ENCODE data around the gene LYG2.
"Not testable (repeated sequence)": the region's sequence is repeated elsewhere in the genome, so short reads cannot be mapped to it uniquely, and the experiment has no call there.

Gene LYG2, protein sequence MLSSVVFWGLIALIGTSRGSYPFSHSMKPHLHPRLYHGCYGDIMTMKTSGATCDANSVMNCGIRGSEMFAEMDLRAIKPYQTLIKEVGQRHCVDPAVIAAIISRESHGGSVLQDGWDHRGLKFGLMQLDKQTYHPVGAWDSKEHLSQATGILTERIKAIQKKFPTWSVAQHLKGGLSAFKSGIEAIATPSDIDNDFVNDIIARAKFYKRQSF

DNA sequence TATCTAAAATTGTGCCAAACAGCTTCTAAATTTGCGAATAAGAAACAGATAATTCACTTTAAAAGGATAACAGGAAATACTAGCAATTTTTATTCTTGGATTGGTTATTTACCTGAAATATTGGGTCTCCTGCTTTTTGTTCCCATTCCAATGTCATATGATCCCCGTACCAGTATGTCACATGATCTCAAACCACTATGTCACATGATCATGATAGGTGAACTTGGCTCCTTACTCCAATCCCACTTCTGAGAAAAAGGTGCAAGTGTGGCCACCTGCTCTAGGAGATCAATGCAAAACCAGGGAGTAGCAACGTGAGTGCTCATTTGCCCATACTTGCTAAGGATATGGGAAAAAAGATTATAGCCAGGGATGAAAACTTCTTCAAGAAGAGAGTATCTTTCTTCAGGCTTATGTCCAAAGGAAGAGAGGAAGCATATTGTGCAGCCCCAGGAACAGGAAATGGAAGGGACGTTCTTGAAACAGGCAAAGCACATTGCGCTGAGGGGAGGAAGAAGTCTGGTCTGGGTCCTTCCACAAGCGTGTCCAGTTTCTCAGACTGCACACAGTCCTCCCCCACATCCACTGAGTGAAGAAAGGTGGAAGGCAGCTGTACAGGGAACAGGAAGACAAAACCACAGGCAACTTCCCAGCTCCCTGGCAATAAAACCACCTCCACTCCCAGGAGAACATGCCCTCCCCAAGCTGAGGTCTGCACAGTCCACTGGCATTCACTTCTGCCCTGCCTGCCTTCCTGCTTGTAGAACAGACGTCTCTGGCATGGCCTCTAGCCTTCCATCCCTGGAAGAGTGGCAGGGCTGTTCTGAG, at the start of gene LYG2:
Gene LYG2 (minus strand): TSS at position 176 of the 828 bp plus-strand sequence. CDS start 1,406 bp downstream, outside the sequence.
- no peak for DNase-seq (ENCODE audit: low read depth)

GRCh38 chr2:99301097-99301496, 45.6 kb upstream of the LYG2 start, which contains the start of gene LYG1:
TSS of gene LYG1 (minus strand) at chr2:99301197. CDS start at chr2:99295670, 5,527 bp downstream.
- DNase-seq (ENCODE audit: low read depth): not testable (repeated sequence)

DNA sequence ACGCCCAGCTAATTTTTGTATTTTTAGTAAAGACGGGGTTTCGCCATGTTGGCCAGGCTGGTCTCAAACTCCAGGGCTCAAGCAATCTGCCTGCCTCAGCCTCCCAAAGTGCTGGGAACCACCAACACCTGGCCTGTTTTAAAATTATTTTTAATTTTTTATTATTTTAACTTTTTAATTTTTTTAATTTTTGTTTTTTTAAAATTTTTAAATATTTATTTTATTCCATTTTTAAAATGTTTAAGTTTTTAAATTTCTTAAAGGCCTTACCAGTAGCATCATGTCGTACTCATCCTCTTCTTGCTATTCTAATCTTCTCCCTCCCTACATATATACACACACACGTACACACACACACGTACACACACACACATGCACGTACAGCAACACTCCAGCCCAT, 44.1 kb upstream of the LYG2 start:
- no peak for DNase-seq (ENCODE audit: low read depth)

DNA sequence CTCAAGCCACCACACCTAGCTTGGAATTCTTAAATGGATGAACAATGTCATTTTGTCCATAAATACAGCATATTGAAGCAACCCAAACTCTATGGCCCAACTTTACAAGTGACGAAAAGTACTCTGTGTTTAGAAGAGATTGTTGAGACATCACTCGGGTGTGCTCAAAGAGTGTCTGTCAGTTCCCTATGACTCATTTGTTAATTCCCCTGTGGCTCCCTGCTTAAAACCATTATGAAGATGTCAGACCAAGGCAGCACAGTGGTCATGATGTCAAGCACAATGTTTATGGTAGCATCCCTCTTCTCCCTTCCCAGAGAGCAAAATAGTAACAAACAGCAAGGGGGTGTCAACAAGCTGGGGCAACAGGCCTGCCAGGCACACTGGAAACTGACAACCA, 42.5 kb upstream of the LYG2 start:
- peak; percentile 34 for DNase-seq (ENCODE audit: low read depth)

- DNase-seq (ENCODE audit: low read depth): no peak
These were observed 30.1 kb upstream of the LYG2 start for GRCh38 chr2:99285526-99285925.

DNA sequence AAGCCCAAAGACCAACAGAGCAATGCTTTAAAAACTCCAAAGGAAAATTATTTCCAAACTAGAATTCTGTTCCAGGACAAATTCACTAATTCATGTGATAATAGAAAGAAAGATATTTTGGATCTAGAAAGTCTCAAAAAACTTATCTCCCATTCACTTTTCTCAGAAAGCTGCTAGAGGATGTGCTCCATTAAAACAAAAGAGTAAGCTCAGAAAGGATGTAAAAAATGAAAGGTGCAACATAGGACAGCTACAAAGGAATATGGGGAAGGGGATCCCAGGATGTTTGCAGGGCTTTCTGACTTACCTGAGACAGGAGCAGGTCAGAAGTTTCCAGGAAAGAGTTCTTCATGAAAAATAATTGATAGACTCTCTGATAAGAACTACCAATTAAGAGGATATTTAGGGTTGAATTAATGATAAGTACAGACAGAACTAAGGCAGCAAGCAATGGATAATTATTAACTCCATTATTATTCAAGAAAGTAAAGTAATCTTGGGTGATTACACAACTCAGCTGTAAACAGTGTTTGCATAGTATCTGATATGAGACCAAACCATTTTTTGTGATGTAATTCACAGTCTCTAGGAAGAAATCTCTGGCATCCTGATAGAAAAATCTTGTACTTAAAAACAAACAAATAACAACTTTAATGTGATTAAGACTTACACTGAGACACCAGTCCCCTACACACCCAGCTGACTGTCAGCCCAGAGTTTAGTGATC, 24.7 kb upstream of the LYG2 start:
- DNase-seq (ENCODE audit: low read depth): peak; percentile 43

DNA sequence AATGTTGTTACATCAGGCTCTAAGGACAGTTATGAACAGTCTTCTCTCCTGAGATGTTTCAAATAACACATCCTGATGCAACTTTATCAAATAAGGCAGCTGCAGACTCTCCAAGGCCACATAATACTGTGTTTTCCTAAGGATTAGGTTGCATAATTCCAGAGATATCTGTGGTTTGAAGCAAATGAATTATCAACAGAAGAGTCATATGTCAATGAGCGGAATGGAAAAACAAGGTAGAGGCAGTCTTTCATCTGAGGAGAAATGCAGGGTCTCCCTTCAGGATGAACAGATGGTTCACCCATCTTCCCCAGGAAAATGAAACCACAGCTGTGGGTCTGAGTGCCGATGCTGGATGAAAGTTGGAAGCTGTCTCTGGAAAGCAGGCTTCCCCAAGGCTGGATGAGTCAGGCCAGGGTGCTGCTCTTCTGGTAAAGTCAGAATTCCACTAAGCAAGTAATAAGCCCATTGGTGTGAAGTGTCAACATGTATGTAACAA, 23.4 kb upstream of the LYG2 start:
- DNase-seq (ENCODE audit: low read depth): peak; percentile 93

DNA sequence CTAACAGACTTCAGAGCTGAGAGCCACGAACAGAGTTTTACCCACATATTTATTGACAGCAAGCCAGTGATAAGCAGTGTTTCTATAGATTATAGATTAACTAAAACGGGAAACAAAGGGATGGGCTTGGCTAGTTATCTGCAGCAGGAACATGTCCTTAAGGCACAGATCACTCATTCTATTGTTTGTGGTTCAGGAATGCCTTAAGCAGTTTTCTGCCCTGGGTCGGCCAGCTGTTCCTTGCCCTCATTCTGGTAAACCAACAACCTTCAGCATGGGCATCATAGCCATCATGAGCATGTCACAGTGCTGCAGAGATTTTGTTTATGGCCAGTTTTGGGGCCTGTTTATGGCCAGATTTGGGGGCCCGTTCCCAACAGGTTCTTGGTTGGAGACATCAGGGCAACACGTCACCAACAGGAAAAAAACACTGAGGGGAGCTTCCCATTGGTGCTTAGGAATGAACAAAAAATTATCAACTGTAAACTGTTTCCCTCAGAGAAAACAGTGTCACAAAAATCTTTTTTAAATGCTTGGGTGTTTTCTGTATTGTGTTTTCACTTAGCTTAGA, 22.8 kb upstream of the LYG2 start:
- DNase-seq (ENCODE audit: low read depth): not testable (repeated sequence)

GRCh38 chr2:99275882-99276281, 20.4 kb upstream of the LYG2 start:
- DNase-seq (ENCODE audit: low read depth): no peak

DNA sequence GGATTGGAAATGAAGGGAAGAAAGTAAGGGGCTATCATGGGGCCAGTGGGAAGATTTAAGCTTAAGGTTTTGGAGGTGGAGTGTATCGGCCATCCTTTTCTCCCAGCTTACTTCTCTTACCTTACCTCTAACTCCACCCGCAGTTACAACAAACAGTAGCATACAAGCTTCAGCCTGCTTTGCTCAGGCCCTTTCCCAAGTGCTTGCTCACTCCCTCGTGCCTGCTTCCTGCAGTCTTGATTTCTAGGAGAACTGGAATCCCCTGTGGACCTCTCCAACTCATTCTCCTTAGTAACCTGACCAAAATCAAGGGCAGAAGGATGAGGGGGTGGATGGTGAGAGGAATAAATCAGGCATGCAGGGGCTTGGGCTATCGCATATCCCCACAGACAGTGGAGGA, 5.8 kb upstream of the LYG2 start:
- DNase-seq (ENCODE audit: low read depth): no peak

GRCh38 chr2:99260184-99260583, 4.7 kb upstream of the LYG2 start:
- DNase-seq (ENCODE audit: low read depth): no peak

DNA sequence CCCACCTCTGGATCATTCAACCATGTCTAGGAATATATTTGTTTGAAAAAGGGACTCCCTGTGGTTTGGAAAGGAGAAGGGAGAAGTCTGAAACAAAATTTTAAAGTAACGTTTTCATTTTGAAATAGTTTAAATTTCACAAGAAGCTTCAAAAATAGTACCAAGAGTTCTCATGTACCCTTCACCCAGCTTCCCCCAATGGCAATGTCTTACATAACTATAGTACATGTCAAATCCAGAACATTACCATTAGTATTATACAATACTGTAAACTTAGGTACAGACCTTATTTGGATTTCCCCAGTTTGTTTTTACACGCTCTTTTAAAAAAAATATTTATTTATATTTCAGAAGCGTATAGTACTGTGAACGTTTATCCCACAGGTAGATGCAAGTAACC, 4.0 kb upstream of the LYG2 start:
- DNase-seq (ENCODE audit: low read depth): no peak

- DNase-seq (ENCODE audit: low read depth): no peak
These were observed 1.2 kb upstream of the LYG2 start for GRCh38 chr2:99256677-99257076.

DNA sequence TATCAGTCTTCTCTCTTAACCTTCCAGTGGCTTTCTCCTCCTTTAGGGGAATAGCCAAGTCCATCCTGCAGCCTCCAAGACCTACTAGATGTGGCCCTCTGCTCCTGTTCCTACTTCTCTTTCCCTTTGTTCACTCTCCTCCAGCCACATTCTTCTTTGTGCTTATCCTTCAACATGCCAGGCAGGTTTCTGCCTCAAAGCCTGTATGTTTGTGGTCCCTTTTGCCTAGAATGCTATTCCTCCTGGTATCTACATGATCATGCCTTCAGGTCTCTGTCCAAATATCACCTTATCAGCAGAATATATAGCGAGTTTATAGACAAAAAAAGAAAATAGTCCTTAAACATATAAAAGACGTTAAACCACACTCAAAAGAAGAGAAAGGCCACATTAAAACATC, 5.5 kb downstream of the LYG2 start:
- DNase-seq (ENCODE audit: low read depth): no peak

GRCh38 chr2:99242151-99242550, 13.3 kb downstream of the LYG2 start:
- DNase-seq (ENCODE audit: low read depth): no peak

GRCh38 chr2:99240431-99240830, 15.0 kb downstream of the LYG2 start:
- no peak for DNase-seq (ENCODE audit: low read depth)

DNA sequence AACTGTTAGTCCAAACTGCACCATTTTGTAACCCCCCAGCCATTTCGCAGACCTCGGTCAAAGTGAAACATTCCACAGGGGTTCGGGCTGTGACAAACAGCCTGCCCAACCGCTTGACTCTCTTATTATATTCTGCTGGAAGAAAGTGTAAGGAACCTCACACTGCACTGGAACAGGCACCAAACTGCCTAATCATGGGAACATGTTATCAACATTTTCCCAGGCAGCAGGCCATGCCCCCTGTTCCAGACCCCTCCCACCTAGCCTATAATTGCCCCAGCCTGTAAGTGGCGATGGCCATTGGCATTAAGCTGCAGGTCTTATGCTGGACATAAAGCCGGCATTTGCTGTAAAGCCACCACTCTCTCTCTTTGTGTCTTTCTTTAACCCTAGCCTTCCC, 16.9 kb downstream of the LYG2 start:
- no peak for DNase-seq (ENCODE audit: low read depth)

GRCh38 chr2:99233177-99233576, 22.3 kb downstream of the LYG2 start:
- DNase-seq (ENCODE audit: low read depth): not testable (repeated sequence)

- no peak for DNase-seq (ENCODE audit: low read depth)
These were observed 37.5 kb downstream of the LYG2 start for GRCh38 chr2:99217929-99218501.

GRCh38 chr2:99216096-99216495, 39.4 kb downstream of the LYG2 start:
- no peak for DNase-seq (ENCODE audit: low read depth)

DNA sequence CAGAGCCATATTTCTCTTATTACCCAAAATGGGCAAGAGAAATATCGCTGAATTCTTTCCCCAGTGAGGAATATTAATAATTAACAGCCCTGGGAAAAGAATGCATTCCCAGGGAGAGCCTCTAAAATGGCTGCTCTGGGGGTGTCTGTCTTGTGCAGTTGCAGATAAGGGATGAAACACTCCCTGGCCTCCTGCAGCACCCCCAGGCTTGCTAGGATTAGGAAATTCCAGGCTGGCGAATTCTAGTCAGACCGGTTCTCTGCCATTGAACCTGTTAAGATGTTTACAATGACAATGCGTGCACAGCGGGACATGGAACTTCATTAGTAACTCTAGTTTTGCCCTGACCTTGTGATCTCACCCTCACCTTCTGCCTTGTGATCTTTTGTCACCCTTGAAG, 50.0 kb downstream of the LYG2 start:
- DNase-seq (ENCODE audit: low read depth): no peak
